Measurements from ENCODE around the gene GGTA1. TPM values are rescaled to one million over a fixed set of nuclear protein-coding genes. Genes with fewer than 3 reads are reported as not detected.

GGTA1 gene
- total RNA-seq, 1 donor, result not detected

- Histone ChIP-seq H2AFZ (ENCODE audit: low read length) (no peak overlapping the region), H3K4me3 (ENCODE audit: insufficient read depth, low read length) (no peak overlapping the region), H3K9me3 (ENCODE audit: low read depth, low read length) (peaks cover 6% of the 10 kb centered on the region), H3K27me3 (ENCODE audit: insufficient read depth, low read length) (peaks cover 17% of the 10 kb centered on the region), H3K4me2 (ENCODE audit: insufficient read depth, low read length) (no peak overlapping the region), H3K27ac (ENCODE audit: low read depth, low read length) (no peak overlapping the region), H3K79me2 (ENCODE audit: insufficient read depth, low read length) (no peaks in the 10 kb centered on the region), H3K4me1 (ENCODE audit: insufficient read depth, low read length) (peaks cover 6% of the 10 kb centered on the region), H4K20me1 (ENCODE audit: insufficient read depth, low read length) (no peaks in the 10 kb centered on the region), H3K36me3 (ENCODE audit: insufficient read depth, low read length) (no peaks in the 10 kb centered on the region)
- DNase-seq (ENCODE audit: insufficient read length, low spot score, missing footprints), result no peak
- no peak for TF ChIP-seq CTCF (IDR thresholded peaks at IDR 0.05; ENCODE audit: extremely low read depth, low read depth, low read length)
Measured at GRCh38 chr9:121494192-121494591, 5.5 kb downstream of the GGTA1 start.

GRCh38 chr9:121491111-121491510 lies 8.5 kb downstream of the GGTA1 start:
- Histone ChIP-seq H2AFZ (ENCODE audit: low read length) (no peak overlapping the region), H3K9me3 (ENCODE audit: low read depth, low read length) (peaks cover 4% of the 10 kb centered on the region), H3K4me2 (ENCODE audit: insufficient read depth, low read length) (no peak overlapping the region), H3K36me3 (ENCODE audit: insufficient read depth, low read length) (no peaks in the 10 kb centered on the region), H3K27ac (ENCODE audit: low read depth, low read length) (no peak overlapping the region), H3K4me3 (ENCODE audit: insufficient read depth, low read length) (no peak overlapping the region), H3K4me1 (ENCODE audit: insufficient read depth, low read length) (no peaks in the 10 kb centered on the region), H3K27me3 (ENCODE audit: insufficient read depth, low read length) (peaks cover 2% of the 10 kb centered on the region), H3K79me2 (ENCODE audit: insufficient read depth, low read length) (no peaks in the 10 kb centered on the region), H4K20me1 (ENCODE audit: insufficient read depth, low read length) (no peaks in the 10 kb centered on the region)
- no peak for TF ChIP-seq CTCF (IDR thresholded peaks at IDR 0.05; ENCODE audit: extremely low read depth, low read depth, low read length)
- no peak for DNase-seq (ENCODE audit: insufficient read length, low spot score, missing footprints)

- Histone ChIP-seq H3K27ac (ENCODE audit: low read depth, low read length) (no peak overlapping the region), H2AFZ (ENCODE audit: low read length) (no peak overlapping the region), H3K4me3 (ENCODE audit: insufficient read depth, low read length) (no peak overlapping the region), H3K9me3 (ENCODE audit: low read depth, low read length) (no peaks in the 10 kb centered on the region), H3K36me3 (ENCODE audit: insufficient read depth, low read length) (no peaks in the 10 kb centered on the region), H3K4me1 (ENCODE audit: insufficient read depth, low read length) (no peaks in the 10 kb centered on the region), H3K79me2 (ENCODE audit: insufficient read depth, low read length) (no peaks in the 10 kb centered on the region), H4K20me1 (ENCODE audit: insufficient read depth, low read length) (no peaks in the 10 kb centered on the region), H3K4me2 (ENCODE audit: insufficient read depth, low read length) (no peak overlapping the region), H3K27me3 (ENCODE audit: insufficient read depth, low read length) (peaks cover 2% of the 10 kb centered on the region)
- no peak for TF ChIP-seq CTCF (IDR thresholded peaks at IDR 0.05; ENCODE audit: extremely low read depth, low read depth, low read length)
- no peak for DNase-seq (ENCODE audit: insufficient read length, low spot score, missing footprints)
Measured at GRCh38 chr9:121489344-121489743, 10.3 kb downstream of the GGTA1 start.

- no peak overlapping the region for H3K27ac ChIP-seq (ENCODE audit: low read depth, low read length)
- no peaks in the 10 kb centered on the region for H3K36me3 ChIP-seq (ENCODE audit: insufficient read depth, low read length)
- no peaks in the 10 kb centered on the region for H3K79me2 ChIP-seq (ENCODE audit: insufficient read depth, low read length)
- H2AFZ ChIP-seq (ENCODE audit: low read length), result no peak overlapping the region
- H3K9me3 ChIP-seq (ENCODE audit: low read depth, low read length), result no peaks in the 10 kb centered on the region
- no peak for TF ChIP-seq CTCF (IDR thresholded peaks at IDR 0.05; ENCODE audit: extremely low read depth, low read depth, low read length)
- no peaks in the 10 kb centered on the region for H3K4me1 ChIP-seq (ENCODE audit: insufficient read depth, low read length)
- no peak overlapping the region for H3K4me3 ChIP-seq (ENCODE audit: insufficient read depth, low read length)
- H4K20me1 ChIP-seq (ENCODE audit: insufficient read depth, low read length), result no peaks in the 10 kb centered on the region
- no peak for DNase-seq (ENCODE audit: insufficient read length, low spot score, missing footprints)
- peaks cover 2% of the 10 kb centered on the region for H3K27me3 ChIP-seq (ENCODE audit: insufficient read depth, low read length)
- H3K4me2 ChIP-seq (ENCODE audit: insufficient read depth, low read length), result no peak overlapping the region
Measured at GRCh38 chr9:121486043-121486442, 13.6 kb downstream of the GGTA1 start.
